D721Med (cell line): ENCODE measurements around the gene ABCB1.
"Not testable (repeated sequence)": the region's sequence is repeated elsewhere in the genome, so short reads cannot be mapped to it uniquely, and the experiment has no call there.

Experiments used
- DNase-seq: peaks from one replicate; pipeline ENCODE4 v3.0.0; 2011; ENCODE audit warnings: low spot score; ENCODE audit not compliant: insufficient read length
- FAIRE-seq: peaks from 2 replicates; lab custom pipeline; 2011; peaks lifted over from hg19 to GRCh38; lab: Jason Lieb, UNC
- TF ChIP-seq, protein P1 (sequence below): IDR thresholded peaks from 2 replicates; pipeline ENCODE4 v1.5.1; 2012; ENCODE audit warnings: mild to moderate bottlenecking, control low read depth; ENCODE audit not compliant: insufficient read depth; ENCODE audit errors: missing control alignments

Gene ABCB1

DNA sequence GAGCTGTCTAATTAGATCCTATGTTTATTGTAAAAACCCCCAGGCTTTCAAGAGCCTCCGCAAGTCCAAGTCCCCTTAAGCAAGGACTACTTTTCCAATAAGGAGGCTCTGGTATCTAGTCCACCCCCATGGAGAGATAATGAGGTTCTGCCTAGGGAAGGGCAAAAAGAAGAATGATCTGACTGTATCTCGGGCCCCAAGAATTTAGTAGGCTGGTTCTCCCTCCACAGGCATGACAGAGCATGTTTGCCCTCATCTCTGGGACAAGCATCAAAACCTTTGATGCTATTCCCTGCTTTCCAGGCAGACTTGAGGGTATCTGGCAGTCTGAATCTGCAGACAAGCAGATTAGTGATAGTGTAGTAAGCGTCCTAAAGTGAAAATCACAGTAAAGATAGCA, 19.0 kb downstream of the ABCB1 start:
- no peak for DNase-seq
- no peak for FAIRE-seq
- TF ChIP-seq, protein P1, sequence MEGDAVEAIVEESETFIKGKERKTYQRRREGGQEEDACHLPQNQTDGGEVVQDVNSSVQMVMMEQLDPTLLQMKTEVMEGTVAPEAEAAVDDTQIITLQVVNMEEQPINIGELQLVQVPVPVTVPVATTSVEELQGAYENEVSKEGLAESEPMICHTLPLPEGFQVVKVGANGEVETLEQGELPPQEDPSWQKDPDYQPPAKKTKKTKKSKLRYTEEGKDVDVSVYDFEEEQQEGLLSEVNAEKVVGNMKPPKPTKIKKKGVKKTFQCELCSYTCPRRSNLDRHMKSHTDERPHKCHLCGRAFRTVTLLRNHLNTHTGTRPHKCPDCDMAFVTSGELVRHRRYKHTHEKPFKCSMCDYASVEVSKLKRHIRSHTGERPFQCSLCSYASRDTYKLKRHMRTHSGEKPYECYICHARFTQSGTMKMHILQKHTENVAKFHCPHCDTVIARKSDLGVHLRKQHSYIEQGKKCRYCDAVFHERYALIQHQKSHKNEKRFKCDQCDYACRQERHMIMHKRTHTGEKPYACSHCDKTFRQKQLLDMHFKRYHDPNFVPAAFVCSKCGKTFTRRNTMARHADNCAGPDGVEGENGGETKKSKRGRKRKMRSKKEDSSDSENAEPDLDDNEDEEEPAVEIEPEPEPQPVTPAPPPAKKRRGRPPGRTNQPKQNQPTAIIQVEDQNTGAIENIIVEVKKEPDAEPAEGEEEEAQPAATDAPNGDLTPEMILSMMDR, result no peak

DNA sequence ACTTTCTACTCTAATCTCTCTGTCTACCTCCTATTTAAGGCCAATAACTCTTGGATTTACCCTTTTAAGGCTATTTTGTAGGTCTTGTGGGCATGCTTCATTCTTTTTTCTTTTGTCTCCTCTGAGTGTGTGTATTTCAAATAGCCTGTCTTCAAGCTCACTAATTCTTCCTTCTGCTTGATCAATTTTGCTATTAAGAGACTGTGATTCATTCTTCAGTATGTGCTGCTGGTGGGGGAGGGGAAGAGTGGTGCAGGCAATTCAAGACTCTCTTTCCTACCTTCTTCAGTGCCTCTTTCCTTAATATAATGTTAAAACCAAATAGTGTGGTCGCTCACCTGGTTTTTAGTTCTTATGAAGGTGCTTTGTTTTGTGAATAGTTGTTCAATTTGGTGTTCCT, 20.0 kb downstream of the ABCB1 start:
- FAIRE-seq (no peak), DNase-seq (no peak)
- TF ChIP-seq, protein P1, result no peak

DNA sequence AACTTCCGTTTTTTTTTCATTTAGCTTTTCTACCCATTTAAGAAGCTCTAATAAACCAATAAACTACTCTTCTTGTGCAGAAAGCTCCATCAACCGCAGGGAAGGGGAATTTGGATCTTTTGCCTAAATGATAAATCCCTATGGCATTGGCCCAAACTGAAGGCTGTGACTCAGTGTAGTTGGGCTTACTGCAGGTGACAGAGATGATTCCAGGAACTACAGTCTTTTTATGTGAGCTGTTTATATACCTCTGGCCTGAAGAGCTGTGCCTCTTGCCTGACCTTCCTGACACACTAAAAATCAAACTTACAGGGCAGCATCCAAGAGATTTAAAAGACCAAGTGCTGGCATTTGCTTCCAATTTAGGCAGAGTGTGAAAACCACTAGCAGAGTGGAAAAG, 25.2 kb downstream of the ABCB1 start:
- TF ChIP-seq, protein P1, result no peak
- FAIRE-seq (no peak), DNase-seq (no peak)

DNA sequence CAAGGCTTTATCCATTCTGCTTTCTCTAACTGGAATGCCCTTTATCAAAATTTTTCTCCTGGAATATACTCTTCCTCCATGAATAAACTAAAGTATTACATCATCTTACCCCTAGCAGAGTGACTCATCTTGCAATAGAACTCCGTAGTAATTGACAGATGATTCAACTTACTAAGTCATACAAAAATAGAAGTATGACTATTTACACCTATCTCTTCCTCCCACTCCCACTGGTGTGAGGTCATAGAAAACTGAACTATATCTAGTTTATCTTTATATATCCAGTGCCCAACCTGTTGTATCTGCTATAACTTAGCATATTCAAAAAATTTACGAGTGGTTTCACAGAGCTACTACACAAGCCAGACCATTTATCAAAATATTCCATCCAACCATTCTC, 26.1 kb downstream of the ABCB1 start:
- FAIRE-seq, result no peak
- TF ChIP-seq, protein P1, result no peak
- DNase-seq, result no peak

DNA sequence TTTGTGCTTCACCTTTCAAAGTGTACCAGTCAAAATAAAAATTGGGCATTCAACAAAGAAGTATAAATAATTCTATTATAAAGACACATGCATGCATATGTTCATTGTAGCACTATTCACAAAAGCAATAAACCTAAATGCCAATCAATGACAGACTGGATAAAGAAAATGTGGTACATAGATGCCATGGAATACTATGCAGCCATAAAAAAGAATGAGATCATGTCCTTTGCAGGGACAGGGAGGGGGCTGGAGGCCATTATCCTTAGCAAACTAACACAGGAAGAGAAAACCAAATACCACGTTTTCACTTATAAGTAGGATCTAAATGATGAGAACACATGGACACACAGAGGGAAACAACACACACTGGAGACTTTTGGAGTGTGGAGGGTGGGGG, 28.2 kb downstream of the ABCB1 start:
- DNase-seq, FAIRE-seq: not testable (repeated sequence)

DNA sequence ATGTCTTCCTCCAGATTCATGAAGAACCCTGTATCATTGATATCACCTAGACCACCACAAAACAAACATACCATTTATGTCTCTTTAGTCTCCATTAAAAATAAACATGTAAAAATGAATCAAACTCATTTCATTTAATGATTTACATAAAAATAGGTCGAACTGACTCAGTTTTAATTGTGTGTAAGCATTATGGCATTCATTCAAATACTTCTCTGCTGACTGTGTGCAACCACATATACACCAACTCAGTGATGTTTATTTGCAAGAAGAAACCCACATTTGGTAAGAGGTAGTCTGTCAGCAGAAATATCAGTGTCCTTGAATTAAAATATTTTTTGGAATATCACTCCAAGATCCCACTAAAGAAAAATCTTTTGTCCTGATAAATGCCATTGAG, 30.5 kb downstream of the ABCB1 start:
- DNase-seq, result no peak
- TF ChIP-seq, protein P1, result no peak
- FAIRE-seq, result no peak

DNA sequence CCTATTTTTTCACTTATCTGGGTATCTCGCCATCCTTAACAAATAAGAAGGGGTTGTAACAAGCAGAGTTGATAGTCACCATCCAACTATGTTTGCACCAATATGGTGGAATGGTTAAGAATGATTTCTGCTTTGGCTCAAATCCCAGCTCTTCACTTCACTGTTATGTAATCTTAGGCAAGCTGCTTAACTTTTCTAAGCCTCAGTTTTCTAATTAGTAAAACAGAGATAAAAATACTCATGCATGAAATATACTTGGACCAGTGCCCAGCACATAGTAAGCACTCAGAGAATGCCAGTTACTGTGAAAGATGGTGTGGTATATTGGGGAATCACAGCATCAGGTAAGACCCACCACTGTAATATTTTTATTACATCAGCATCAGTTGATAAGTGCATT, 33.6 kb downstream of the ABCB1 start:
- TF ChIP-seq, protein P1, result no peak
- FAIRE-seq (peak; percentile 77), DNase-seq (no peak)

DNA sequence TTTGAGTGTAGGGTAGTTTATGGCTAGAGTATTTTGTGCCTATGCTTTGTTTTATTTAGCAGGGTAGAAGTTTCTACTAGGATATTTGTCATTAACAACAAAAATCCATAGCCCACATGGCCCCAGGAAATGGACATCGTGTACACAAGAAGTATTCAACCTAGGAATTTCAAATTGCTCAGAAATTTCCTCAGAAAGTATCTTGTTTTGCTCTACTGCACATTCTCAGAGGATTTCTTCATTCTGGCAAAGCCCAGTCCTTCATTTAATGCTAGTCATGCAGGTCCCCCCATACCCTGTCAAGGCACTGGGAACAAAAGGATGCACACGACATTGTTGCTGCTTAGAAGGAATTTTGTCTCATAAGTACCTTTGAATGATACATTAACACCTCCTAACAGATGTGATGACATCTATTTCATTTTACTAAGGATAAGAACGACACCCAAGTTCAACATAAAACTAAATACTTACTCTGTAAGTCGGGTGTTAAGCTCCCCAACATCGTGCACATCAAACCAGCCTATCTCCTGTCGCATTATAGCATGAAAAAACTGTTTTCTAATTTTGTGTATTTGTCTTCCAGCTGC, 34.3 kb downstream of the ABCB1 start:
- FAIRE-seq, result no peak
- TF ChIP-seq, protein P1, result no peak
- no peak for DNase-seq
